Left forelimb (tissue), 1 donor: ENCODE measurements around the gene ERBB4.

Experiments used
- DNase-seq: peaks from one replicate; pipeline ENCODE4 v3.0.0-alpha.2; 2018; ENCODE audit warnings: low spot score

The ERBB4 gene

DNA sequence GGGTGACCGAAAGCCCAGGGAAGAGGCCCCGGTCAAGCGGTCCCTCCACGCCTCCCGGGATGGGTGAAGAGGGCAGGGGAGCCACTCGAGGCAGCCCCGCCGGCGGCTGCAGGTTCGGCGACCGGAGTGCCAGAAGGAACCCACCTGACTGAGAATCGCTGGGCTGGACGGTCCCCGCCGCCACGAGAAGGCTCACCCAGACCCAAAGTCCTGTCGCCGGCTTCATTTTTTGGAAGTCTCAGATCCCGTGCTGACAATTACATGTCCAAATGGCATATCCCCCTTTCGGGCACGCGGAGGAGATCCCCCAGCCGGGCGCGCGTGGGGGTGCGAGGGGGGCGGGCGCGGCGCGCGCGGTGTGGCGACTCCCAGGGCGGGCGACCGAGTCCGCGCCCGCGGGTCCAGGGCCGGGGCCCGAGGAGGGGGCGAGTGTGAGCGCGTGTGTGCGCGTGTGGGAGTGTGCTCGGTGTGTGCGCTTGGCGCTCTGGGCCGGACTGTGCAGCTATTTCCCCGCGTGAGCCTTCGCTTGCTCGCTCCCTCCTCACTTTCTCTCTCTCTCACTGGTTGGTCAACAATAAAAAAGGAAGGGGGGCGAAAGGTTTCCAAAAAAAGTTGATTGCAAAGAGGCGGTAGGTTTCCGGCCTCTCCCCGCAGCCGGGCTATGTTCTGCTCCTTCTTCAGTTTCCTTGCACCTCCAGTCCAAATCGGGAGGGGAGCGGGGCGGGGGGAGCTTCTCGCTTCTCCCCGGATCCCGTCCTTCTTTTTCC is at the start of gene ERBB4:
Gene ERBB4, minus strand, starts transcription at position 498 of the 767 bp plus-strand sequence. Its CDS starts 272 bp downstream, at position 226.
- peak; percentile 66 for DNase-seq

DNA sequence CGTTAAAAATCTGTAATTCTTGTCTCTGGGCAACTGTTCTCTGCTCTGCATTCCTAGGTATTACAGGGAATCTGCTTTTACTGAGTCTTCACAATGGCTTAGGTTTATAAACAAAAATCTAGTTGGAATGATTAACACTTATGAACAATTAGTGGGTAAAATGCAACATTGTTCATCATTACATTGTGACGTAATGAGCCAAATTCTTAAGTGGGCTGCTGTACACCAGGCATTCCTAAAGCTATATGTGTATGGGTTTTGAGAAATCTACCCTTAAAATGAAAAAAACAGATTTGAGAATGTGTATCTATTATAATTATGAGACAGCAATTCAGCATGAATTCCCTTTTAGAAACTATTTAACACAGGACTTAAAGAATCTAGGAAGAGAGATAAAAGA is 41.5 kb upstream of the ERBB4 start:
- DNase-seq: no peak

DNA sequence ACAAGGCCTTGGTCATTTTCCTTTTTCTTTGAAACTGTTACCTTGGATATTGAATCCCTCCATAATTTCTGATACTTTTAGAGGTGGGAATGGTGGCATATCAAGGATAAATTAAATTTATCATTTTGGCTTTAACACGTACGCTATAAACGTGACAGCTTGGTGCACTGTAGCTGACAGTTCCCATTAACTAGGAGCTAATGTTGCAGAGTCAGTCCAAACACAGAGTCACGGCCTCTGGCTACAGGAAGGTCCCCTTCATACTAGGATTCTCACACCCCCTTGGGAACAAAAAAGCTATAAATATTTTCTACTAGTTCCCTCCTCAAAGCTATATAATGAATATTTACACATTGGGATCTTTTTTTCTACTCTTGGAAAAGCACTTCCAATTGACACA is 17.7 kb upstream of the ERBB4 start:
- DNase-seq: no peak

DNA sequence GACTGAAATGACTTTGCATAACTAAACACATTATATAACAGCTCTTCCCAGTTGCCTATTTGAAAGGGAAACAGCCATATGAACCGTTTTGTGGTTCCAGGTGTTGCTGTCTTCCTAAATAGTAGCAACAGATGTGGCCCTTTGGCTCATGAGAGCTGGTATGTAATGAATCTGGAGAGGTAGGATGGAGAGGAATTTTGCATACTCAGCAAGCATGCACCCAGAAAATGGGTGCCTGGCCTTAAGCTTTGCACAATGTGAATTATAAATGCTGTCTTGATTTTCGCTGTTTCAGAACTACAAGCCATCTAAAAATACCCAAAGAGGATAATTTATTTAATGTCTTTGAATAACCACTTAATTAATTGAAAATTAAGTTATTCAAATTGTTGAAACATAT is 15.6 kb upstream of the ERBB4 start:
- no peak for DNase-seq

DNA sequence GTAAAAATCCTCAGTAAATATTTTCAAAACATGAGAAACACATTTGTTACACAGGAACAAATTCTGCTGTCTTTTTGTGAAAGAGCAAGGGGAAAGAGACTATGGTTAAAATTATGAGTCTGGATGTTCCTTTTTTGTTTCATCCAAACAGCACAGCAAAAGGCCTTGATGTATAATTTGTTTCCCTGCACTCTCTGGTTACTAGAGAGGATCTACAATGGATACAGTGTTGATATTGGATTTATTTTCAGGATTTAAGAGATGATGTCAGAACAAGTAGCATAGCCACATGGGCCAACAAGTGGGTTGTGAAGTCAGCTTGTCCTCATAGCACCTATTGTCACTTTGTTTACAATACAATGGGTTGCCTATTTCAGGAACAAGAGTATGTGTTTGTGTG is 11.3 kb upstream of the ERBB4 start:
- DNase-seq: no peak

DNA sequence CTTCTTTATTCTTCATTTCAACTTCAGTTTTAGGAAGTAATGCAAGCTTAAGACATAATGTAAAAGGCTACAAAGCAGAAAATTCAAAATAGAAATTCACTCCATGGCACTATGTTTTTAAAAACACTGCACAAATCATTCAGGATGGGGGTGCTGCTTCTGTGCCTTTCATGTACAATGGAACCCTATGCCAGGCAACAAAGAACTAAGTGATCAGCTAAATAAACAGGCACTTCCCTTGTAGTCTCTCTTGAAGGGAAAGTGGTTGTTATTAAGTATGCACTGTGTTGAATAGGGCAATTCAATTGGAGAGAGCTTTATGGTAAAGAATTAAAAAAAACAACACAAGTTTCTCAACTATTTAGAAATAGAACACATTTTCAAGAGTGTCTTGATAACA is 10.9 kb upstream of the ERBB4 start:
- DNase-seq: no peak

DNA sequence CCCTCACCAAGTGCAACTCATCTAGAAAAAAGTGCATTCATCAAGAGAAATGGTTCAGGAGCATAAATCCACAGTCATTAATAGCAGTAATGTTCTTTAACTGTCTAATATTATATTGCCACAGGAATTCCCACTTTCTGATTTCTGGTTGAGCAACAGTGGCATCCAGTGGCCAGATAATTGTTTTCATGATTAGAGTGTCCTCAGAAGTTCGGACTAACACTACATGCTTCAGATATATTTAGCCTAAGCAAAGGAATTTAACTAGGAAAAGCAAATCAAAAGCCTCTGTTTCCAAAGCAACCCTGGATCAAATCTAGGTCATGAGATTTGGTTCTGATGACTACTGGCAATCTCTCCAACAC is 9.8 kb upstream of the ERBB4 start:
- no peak for DNase-seq

DNA sequence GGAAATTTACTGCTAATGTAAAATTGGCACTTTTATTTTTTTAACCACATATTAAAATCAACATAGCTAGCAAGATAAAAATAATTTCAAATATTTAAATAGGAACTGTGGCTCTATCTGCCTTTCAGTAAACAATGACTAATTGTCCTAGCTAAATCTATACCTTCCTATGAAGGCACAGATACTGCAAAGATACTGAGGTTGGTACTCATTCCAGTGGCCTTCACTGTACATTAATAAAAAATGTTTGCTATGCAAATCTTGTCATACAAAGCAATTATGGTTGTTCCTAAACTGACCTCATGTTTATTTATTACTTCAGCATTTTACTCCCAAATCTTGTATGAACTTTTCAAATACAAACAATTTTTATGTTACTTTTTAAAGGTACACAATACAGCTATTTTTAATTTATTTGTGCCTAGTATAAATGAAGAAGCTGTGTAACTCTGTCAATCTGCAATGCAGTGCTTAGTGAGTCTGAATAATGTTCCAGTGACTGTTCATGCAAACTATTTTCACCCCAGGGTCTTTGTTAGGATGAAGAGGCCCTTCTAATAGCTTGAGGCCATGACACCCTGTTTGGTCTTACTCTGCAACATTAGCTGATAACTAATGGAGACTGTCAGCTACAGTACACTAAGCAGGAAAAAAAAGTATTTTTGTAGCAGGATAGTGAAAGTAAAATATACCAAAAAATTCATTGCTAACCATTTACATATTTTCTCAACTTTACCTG is 9.3 kb upstream of the ERBB4 start:
- DNase-seq: no peak

DNA sequence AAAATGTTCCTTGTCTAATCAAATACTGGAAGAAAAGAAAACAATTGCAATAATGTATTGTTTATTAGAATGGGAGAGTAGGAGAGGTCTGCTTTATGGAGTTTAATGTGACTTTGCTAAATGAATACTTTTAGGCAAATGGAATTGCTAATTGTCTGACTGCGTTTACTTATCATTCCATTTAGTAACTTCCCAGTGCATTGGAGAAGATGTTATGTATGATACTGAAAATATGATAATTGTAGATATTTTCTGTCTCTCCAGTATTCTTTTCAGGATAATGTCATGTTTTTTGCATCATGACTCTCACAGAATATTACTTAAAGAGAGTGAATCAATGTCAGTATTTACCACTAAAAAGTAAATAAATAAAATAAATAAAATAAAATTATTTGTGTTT is 8.1 kb upstream of the ERBB4 start:
- DNase-seq: no peak

DNA sequence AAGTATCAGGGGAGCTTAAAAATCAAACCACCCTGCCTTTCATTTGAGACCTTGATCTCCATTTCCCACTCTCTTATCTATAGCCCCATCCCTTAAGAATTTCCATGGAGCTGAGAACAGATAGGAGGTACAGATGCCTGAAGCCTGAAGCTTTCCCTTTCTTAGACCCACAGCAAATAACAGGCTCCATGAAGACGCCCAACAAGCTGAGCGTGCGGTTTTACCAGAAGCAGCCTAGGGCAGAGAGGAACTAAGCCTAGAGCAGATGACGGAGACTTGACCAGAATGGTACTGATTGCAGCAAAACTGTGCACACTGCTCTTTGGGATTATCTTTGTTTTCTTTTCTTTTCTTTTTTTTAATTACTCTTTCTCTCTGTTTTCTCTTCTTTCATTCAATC is 1.7 kb upstream of the ERBB4 start:
- no peak for DNase-seq

DNA sequence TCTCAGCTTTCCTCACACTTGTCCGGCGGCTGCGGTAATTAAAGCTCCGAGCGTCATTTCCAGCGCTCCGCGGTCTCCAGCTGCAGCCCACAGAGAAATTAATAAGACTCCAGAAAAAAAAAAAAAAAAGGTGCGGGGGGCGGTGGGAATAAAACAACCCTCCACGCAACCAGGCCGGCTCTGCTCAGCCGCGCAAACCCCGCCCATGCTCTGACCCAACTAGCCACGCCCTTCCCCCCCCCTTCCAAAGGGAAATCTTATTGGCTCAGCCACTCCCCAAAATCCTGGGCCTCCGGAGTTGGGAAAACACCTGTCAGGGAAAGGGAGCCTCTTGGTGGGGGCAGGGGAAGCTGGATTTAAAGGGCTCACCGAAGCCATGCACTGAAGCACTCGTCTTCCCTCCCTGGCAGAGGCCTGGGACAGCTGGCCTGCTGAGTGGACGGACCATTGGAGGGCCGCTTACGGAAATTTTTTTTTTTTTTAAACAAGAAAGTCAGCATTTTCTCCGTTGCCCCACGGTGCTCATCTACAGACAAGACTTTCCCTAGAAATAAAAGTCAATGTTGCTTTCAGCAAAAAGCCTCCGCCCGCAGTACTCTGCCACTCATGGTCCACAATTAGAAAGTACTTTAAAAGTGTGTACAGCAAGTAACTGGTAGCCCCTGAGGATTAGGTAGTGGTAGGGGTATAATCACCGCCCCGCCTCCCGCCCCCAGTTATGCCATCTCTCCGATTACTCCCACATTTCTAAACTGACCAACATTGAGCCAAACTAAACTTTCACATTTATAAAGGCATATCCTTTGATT is 674 bp upstream of the ERBB4 start:
- DNase-seq: peak; percentile 74

DNA sequence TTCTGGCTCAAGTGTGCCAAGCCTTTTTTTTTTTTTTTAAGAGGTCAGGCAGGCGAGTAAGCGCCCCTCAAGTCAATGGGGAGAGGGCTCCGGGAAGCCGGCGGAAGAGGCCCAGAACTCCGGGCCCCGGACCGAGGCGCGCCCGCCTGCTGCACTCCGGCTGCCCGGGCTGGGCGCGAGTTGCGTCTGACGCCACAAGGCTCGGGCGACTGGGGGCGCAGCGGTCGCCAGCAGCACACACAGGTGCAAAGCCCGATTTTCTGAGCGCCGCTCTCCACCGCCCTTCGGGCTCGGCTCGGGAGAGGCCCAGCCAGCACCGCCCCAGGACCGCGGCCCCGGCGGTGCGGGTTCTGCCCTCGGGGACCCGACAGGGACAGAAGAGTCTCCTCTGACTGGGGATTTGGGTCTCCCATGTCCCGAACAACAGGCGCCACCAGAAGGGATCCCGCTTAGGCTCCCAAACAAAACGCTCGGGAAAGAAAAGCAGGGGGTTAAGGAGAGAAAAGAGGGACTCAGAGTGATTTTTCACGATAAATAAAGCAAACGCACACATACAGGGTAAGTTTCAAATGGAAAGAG is 787 bp downstream of the ERBB4 start:
- peak; percentile 63 for DNase-seq

DNA sequence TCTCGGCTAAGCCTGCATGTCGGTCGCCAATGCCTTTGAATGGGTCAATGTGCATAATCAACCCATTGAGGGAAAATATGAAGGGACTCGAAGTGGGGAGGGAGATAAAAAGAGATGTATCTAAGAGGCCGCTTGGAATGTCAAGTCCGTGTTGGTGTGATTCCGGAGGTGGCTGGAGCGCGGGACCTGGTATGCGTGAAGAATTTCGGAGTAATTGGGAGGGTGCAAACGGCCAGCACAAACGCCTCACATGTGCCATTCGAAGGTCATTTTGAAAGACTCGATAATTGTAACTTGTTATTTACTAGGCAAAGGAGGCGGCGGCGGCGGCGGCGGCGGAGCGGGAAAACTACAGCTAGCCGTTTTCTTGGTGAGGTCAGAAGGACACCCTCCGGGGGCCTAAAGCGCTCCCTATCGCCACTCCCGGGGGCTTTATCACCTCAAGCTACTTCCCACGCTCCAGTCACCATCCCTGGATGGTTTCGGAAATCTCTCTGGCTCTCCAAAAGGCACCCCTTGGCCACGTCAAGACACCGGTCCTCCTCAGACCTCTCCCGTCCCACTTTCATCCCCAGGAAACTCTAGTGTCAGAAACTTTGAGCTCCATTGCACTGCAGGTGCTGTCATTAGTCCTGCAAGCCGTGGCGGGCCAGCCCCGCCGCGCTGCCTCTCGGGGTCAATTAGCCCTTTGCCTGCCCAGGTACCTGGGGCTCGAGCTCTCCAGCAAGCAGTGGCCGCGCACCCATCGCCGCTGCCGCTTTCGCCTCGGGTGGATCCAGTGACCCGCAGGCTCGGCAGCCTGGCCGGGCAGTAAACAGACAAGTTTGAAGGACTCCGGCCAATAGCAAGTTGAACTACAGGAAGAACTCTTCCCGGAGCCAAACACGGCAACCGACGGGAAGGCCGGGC is 1.5 kb downstream of the ERBB4 start:
- peak; percentile 68 for DNase-seq

DNA sequence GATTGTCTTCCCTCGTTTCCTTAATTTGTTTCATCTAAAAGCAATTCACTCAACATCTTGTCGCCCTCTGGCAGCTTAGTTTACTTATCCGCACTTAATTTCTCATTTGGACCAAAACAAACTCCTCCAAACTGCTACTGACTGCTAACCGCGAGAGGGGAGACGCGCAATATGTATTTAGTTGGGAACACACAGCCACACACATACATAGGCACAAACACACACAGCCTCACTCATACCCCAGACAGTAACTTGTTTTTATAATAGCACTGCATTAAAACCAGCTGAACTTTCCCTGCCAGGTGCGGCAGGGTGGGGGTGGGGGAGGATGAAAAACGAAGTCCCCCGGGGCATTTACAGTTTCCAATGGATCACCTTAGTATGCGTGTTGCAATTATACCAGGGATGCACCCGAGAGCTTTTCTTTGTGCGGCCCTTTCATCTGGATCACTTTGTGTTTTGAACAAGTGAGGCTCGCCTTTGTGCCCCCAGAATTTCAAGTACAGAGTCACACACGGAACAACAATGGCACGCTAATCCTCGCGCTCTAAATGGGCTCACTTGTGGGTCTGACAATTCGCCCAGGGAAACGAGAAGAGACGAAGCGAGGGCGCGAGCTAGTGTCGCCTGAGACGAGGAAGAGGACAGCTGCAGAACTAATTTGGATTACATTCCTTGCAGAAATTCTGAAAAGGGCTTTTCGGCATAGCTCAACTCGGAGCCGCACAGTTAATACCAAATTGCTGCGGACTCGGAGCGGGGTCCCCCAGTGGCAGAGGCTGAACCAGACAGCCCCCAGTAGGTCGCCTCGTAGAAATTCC is 2.4 kb downstream of the ERBB4 start:
- DNase-seq: peak; percentile 65

DNA sequence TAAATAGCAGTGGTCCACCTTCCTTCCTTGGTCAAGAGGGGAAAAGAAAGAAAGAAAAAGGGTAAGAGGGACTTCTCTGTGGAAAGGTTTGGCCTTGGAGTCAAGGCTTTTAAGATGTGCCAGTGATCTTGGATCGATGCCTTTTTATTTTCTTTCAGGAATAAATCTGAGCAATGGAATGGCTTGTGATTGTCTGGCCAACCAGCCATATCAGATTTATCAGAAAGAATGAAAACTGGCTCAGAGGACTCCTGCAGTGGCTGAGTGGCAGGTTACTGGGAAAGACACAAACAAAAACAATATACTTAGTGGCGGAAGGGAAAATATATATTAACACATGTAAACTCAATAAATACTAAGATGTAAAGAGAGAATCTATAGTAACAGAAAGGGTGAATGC is 4.3 kb downstream of the ERBB4 start:
- DNase-seq: no peak

DNA sequence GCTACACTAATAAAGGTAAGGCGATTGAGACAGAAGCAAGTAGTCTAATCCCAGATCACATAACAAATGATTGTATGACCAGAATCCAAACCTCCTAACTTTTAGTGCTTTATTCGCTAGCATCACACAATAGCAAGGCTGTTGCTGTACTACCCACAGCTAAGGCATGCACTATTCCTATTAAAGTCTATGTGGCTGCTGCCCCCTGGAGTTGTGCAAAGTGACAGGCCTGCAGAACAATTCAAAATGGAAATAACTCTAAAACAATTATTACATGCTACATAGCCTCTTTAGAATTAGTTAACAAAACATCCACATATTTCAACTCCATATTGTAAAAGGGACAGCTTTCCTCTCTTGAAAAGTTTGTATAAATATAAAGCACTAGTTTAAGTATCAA is 6.0 kb downstream of the ERBB4 start:
- no peak for DNase-seq

DNA sequence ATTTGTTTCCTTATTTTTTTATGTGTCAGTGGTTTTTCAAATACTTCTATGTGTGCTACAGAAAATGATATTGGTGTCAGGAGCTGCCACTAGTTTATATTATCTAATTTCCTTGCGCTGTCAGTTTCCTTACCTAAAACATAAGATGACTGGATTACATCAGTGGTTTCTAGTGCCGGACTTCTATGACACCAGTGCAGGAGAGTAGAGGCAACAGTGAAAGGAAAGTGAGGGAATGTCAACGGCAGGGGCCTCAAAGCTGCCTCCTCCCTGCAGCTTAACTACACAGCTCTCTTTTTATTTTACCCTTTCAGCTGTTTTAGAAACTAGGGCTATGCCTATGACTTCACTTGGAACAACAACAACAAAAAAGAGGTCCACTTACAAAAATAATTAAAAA is 6.5 kb downstream of the ERBB4 start:
- no peak for DNase-seq

DNA sequence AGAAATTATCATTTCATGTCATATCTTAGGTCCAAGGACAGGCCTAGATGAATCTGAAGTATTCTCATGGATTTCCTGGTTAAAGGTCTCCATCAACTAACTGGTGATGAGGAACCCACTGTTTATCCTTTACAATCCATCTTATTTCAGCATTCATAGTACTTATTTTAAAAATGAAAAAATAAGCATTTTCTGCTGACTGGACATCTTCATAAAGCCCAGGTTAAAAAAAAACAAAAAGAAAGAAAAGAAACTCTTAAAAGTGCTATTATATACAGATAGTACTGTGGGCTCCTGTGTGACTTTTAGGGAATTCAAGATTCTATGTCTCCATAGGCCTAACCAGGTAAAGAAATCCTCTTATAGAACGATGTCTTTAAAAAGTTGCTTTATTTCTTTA is 7.1 kb downstream of the ERBB4 start:
- no peak for DNase-seq

DNA sequence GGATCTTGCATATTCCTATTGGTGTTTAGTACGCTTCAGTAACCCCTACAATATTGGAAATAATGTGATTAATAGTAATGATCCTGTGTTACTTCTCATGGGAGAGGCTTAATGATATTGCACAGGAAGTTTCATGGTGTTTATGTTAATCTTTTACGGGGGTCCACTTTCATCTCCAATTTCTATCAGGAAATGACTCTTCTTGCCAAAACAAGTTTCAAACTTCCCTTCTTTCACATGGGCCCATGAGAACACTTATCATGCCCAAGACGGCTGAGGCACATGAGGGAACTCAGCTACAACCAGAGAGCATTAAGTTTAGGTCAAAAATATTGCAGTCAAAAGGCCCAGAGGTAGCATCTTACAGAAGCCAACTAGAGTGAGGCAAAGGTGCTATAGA is 7.6 kb downstream of the ERBB4 start:
- DNase-seq: no peak

DNA sequence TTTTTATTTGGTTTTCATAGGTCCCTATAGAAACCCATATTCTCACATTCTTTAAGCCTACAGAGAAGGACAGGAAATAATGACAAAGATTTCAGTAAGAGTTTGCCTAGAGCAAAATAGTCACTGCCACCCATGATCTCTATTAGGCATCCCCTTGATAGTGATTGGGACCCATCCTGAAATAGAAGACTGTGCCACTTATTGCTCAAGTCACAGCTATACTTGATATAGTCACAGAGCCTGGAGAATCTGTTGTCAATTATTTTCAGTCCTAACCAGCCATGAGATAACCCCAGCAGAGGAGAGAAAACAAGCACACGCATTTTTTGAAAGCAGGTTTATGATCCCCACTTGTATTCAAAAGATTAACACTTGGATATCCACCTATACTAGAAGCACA is 8.2 kb downstream of the ERBB4 start:
- DNase-seq: no peak
